ENCODE measurements around the gene TOB1.

Gene TOB1

GRCh38 chr17:50834429-50835300 is 31.5 kb downstream of the TOB1 start:
- H3K4me3 ChIP-seq (ENCODE audit: low read length) = no peak overlapping the region
- DNase-seq (ENCODE audit: low read depth) = no peak
- TF ChIP-seq CTCF (conservative IDR thresholded peaks at IDR 0.05; ENCODE audit: low read depth, low read length) = no peak

- H3K4me3 ChIP-seq (ENCODE audit: low read length) = no peak overlapping the region
- DNase-seq (ENCODE audit: low read depth) = no peak
- no peak for TF ChIP-seq CTCF (conservative IDR thresholded peaks at IDR 0.05; ENCODE audit: low read depth, low read length)
Observed at GRCh38 chr17:50833510-50834428, 32.4 kb downstream of the TOB1 start.

GRCh38 chr17:50832864-50833381 is 33.2 kb downstream of the TOB1 start:
- H3K4me3 ChIP-seq (ENCODE audit: low read length) = no peak overlapping the region
- no peak for TF ChIP-seq CTCF (conservative IDR thresholded peaks at IDR 0.05; ENCODE audit: low read depth, low read length)
- DNase-seq (ENCODE audit: low read depth) = no peak

GRCh38 chr17:50832267-50832863 is 33.8 kb downstream of the TOB1 start:
- no peak overlapping the region for H3K4me3 ChIP-seq (ENCODE audit: low read length)
- no peak for DNase-seq (ENCODE audit: low read depth)
- no peak for TF ChIP-seq CTCF (conservative IDR thresholded peaks at IDR 0.05; ENCODE audit: low read depth, low read length)

GRCh38 chr17:50831471-50831928 is 34.7 kb downstream of the TOB1 start:
- DNase-seq (ENCODE audit: low read depth) = no peak
- no peak overlapping the region for H3K4me3 ChIP-seq (ENCODE audit: low read length)
- TF ChIP-seq CTCF (conservative IDR thresholded peaks at IDR 0.05; ENCODE audit: low read depth, low read length) = no peak

- no peak for DNase-seq (ENCODE audit: low read depth)
Observed at GRCh38 chr17:50830994-50831393, 35.2 kb downstream of the TOB1 start.

More at GRCh38 chr17:50830994-50831393, 35.2 kb downstream of the TOB1 start:
- no peak overlapping the region for H3K4me3 ChIP-seq (ENCODE audit: low read length)
- TF ChIP-seq CTCF (conservative IDR thresholded peaks at IDR 0.05; ENCODE audit: low read depth, low read length) = no peak

Data from retinal pigment epithelial cell (primary cell).